CD8-positive, alpha-beta memory T cell (primary cell): Measurements from ENCODE around the gene PRSS50. TPM values are rescaled to one million over a fixed set of nuclear protein-coding genes. Genes with fewer than 3 reads are reported as not detected.

Source experiments
- CTCF ChIA-PET: fragments of 350-600 bp; sonication (Branson Sonifier 250); formaldehyde crosslinking; loops from one replicate; lab custom pipeline; 2021; ENCODE audit warnings: antibody characterized with exemption; lab: Charles Lee
- POLR2A ChIA-PET: fragments of 350-600 bp; sonication (Branson Sonifier 250); formaldehyde crosslinking; loops from one replicate; lab custom pipeline; 2021; ENCODE audit warnings: antibody characterized with exemption; lab: Charles Lee
- DNase-seq, 5 donors: peaks; one replicate each; pipeline versions ENCODE4 v3.0.0 to v3.0.0-alpha.2; 2020 to 2022; ENCODE audit warnings: mixed read lengths in 1 of 5
- H3K27ac ChIP-seq: one replicate; pipeline ENCODE4 v1.7.0; 2013; ENCODE audit warnings: low read depth, mild to moderate bottlenecking, low read length, moderate library complexity
- H3K27me3 ChIP-seq: 2 replicates; pipeline ENCODE4 v1.7.0; 2013; ENCODE audit warnings: low read length, mild to moderate bottlenecking; ENCODE audit not compliant: insufficient read depth, poor library complexity, severe bottlenecking
- H3K36me3 ChIP-seq: 2 replicates; pipeline ENCODE4 v1.7.0; 2013; ENCODE audit warnings: mild to moderate bottlenecking, low read length, moderate library complexity; ENCODE audit not compliant: insufficient read depth
- H3K4me1 ChIP-seq: 2 replicates; pipeline ENCODE4 v1.7.0; 2013; ENCODE audit warnings: mild to moderate bottlenecking, low read length, moderate library complexity; ENCODE audit not compliant: insufficient read depth
- H3K4me3 ChIP-seq: 2 replicates; pipeline ENCODE4 v1.7.0; 2013; ENCODE audit warnings: mild to moderate bottlenecking, low read length
- H3K9me3 ChIP-seq: 2 replicates; pipeline ENCODE4 v1.7.0; 2013; ENCODE audit warnings: mild to moderate bottlenecking, low read length
- H3K27ac Mint-ChIP-seq, 8 donors: one replicate each; pipeline ENCODE4 v1.8.0; 2020 to 2021; ENCODE audit warnings: mixed read lengths in 8 of 8, mild to moderate bottlenecking in 6 of 8, inconsistent platforms in 3 of 8, moderate library complexity in 3 of 8
- H3K27me3 Mint-ChIP-seq, 2 donors: one replicate each; pipeline ENCODE4 v1.8.0; 2020 to 2021; ENCODE audit warnings: mixed read lengths in 2 of 2, mild to moderate bottlenecking in 1 of 2, moderate library complexity in 1 of 2
- H3K36me3 Mint-ChIP-seq, 3 donors: one replicate each; pipeline ENCODE4 v1.8.0; 2020 to 2021; ENCODE audit warnings: mixed read lengths in 3 of 3, inconsistent platforms in 1 of 3, mild to moderate bottlenecking in 1 of 3
- H3K4me1 Mint-ChIP-seq, 3 donors: one replicate each; pipeline ENCODE4 v1.8.0; 2020 to 2021; ENCODE audit warnings: mixed read lengths in 3 of 3, inconsistent platforms in 1 of 3, mild to moderate bottlenecking in 1 of 3
- H3K4me3 Mint-ChIP-seq, 7 donors: one replicate each; pipeline ENCODE4 v1.8.0; 2020 to 2021; ENCODE audit warnings: mixed read lengths in 7 of 7, mild to moderate bottlenecking in 6 of 7, moderate library complexity in 4 of 7, inconsistent platforms in 2 of 7
- H3K9me3 Mint-ChIP-seq, 5 donors: one replicate each; pipeline ENCODE4 v1.8.0; 2020 to 2022; ENCODE audit warnings: mixed read lengths in 5 of 5, mild to moderate bottlenecking in 3 of 5, moderate library complexity in 2 of 5, inconsistent platforms in 1 of 5
- polyA plus RNA-seq: library from polyadenylated mRNA; unstranded; fragments of 300-500 nt; fragmentation: Illumina TruSeq; gene quantifications from one replicate; pipeline ENCODE4 v1.2.3, GENCODE V29; 2021
- total RNA-seq, 2 experiments: library from RNA; stranded (reverse); gene quantifications; one replicate each; pipeline ENCODE4 v1.2.3, GENCODE V29; 2021

The PRSS50 gene
- total and polyA plus RNA-seq, 3 experiments from 2014 or later, result 0.13 TPM; not detected in 2

GRCh38 chr3:46734773-46735172 is 17.1 kb upstream of the PRSS50 start:
- no peaks in the 10 kb centered on the region for H3K9me3 ChIP-seq
- H3K27ac Mint-ChIP-seq, result peak overlapping the region in 1 of 8 donors; percentile 51
- no peaks in the 10 kb centered on the region for H3K4me1 ChIP-seq
- H3K36me3 ChIP-seq, result no peaks in the 10 kb centered on the region
- H3K27me3 ChIP-seq, result no peaks in the 10 kb centered on the region
- no peaks in the 10 kb centered on the region for H3K36me3 Mint-ChIP-seq
- no peaks in the 10 kb centered on the region for H3K4me1 Mint-ChIP-seq
- H3K27me3 Mint-ChIP-seq, result peaks cover 2 to 22% of the 10 kb centered on the region in 2 donors
- H3K4me3 Mint-ChIP-seq, result no peak overlapping the region
- no peaks in the 10 kb centered on the region for H3K9me3 Mint-ChIP-seq
- no peak overlapping the region for H3K4me3 ChIP-seq
- no peak for DNase-seq
- ChIA-PET POLR2A (no interaction called here), CTCF (no interaction called here)
- H3K27ac ChIP-seq, result no peak overlapping the region

GRCh38 chr3:46733026-46733800 is 15.5 kb upstream of the PRSS50 start:
- Histone ChIP-seq H3K36me3 (no peaks in the 10 kb centered on the region), H3K27me3 (no peaks in the 10 kb centered on the region), H3K4me1 (no peaks in the 10 kb centered on the region), H3K4me3 (no peak overlapping the region), H3K9me3 (no peaks in the 10 kb centered on the region), H3K27ac (no peak overlapping the region)
- ChIA-PET CTCF (no interaction called here), POLR2A (no interaction called here)
- Mint-ChIP-seq H3K4me3 (no peak overlapping the region), H3K27me3 (peaks cover 7 to 22% of the 10 kb centered on the region in 2 donors), H3K9me3 (no peaks in the 10 kb centered on the region), H3K4me1 (no peaks in the 10 kb centered on the region), H3K27ac (no peak overlapping the region), H3K36me3 (no peaks in the 10 kb centered on the region)
- DNase-seq, result no peak

- ChIA-PET POLR2A (no interaction called here), CTCF (no interaction called here)
- no peaks in the 10 kb centered on the region for H3K4me1 Mint-ChIP-seq
- no peak for DNase-seq
- H3K36me3 Mint-ChIP-seq, result no peaks in the 10 kb centered on the region
- no peaks in the 10 kb centered on the region for H3K9me3 Mint-ChIP-seq
- Histone ChIP-seq H3K4me3 (no peak overlapping the region), H3K36me3 (no peaks in the 10 kb centered on the region), H3K27ac (no peak overlapping the region), H3K27me3 (no peaks in the 10 kb centered on the region), H3K9me3 (no peaks in the 10 kb centered on the region), H3K4me1 (no peaks in the 10 kb centered on the region)
- H3K27ac Mint-ChIP-seq, result no peak overlapping the region
- peaks cover 12 to 14% of the 10 kb centered on the region in 2 donors for H3K27me3 Mint-ChIP-seq
- H3K4me3 Mint-ChIP-seq, result no peak overlapping the region
These were observed 14.1 kb upstream of the PRSS50 start for GRCh38 chr3:46731795-46732194.

GRCh38 chr3:46730819-46731218 is 13.2 kb upstream of the PRSS50 start:
- no peak for DNase-seq
- no peaks in the 10 kb centered on the region for H3K4me1 Mint-ChIP-seq
- H3K27me3 Mint-ChIP-seq, result peaks cover 17 to 20% of the 10 kb centered on the region in 2 donors
- no peak overlapping the region for H3K27ac ChIP-seq
- H3K27ac Mint-ChIP-seq, result no peak overlapping the region
- no peaks in the 10 kb centered on the region for H3K4me1 ChIP-seq
- no peak overlapping the region for H3K4me3 Mint-ChIP-seq
- no peaks in the 10 kb centered on the region for H3K9me3 ChIP-seq
- no peaks in the 10 kb centered on the region for H3K27me3 ChIP-seq
- POLR2A ChIA-PET, result no interaction called here
- H3K4me3 ChIP-seq, result no peak overlapping the region
- H3K36me3 ChIP-seq, result no peaks in the 10 kb centered on the region
- no peaks in the 10 kb centered on the region for H3K36me3 Mint-ChIP-seq
- CTCF ChIA-PET, result no interaction called here
- no peaks in the 10 kb centered on the region for H3K9me3 Mint-ChIP-seq

- POLR2A ChIA-PET, result no interaction called here
- no peaks in the 10 kb centered on the region for H3K9me3 Mint-ChIP-seq
- Histone ChIP-seq H3K4me3 (no peak overlapping the region), H3K36me3 (no peaks in the 10 kb centered on the region), H3K27me3 (no peaks in the 10 kb centered on the region), H3K4me1 (no peaks in the 10 kb centered on the region), H3K9me3 (no peaks in the 10 kb centered on the region), H3K27ac (no peak overlapping the region)
- no peak overlapping the region for H3K4me3 Mint-ChIP-seq
- no peak overlapping the region for H3K27ac Mint-ChIP-seq
- peaks cover 17 to 24% of the 10 kb centered on the region in 2 donors for H3K27me3 Mint-ChIP-seq
- no peaks in the 10 kb centered on the region for H3K4me1 Mint-ChIP-seq
- no peak for DNase-seq
- no peaks in the 10 kb centered on the region for H3K36me3 Mint-ChIP-seq
- CTCF ChIA-PET, result no interaction called here
These were observed 11.4 kb upstream of the PRSS50 start for GRCh38 chr3:46729038-46729437.

GRCh38 chr3:46725621-46726314 is 8.1 kb upstream of the PRSS50 start:
- Mint-ChIP-seq H3K36me3 (no peaks in the 10 kb centered on the region), H3K4me1 (no peaks in the 10 kb centered on the region), H3K27me3 (peaks cover 21 to 27% of the 10 kb centered on the region in 2 donors), H3K4me3 (no peak overlapping the region), H3K27ac (no peak overlapping the region), H3K9me3 (peaks cover 0 to 4% (median 0%) of the 10 kb centered on the region in 5 donors)
- POLR2A ChIA-PET, result no interaction called here
- Histone ChIP-seq H3K9me3 (no peaks in the 10 kb centered on the region), H3K36me3 (no peaks in the 10 kb centered on the region), H3K4me3 (no peak overlapping the region), H3K4me1 (no peaks in the 10 kb centered on the region), H3K27ac (no peak overlapping the region), H3K27me3 (no peaks in the 10 kb centered on the region)
- no peak for DNase-seq
- CTCF ChIA-PET, result no interaction called here

GRCh38 chr3:46724424-46724823 is 6.8 kb upstream of the PRSS50 start:
- POLR2A ChIA-PET, result no interaction called here
- DNase-seq, result no peak

GRCh38 chr3:46722443-46722842 is 4.8 kb upstream of the PRSS50 start:
- Mint-ChIP-seq H3K4me1 (no peaks in the 10 kb centered on the region), H3K27me3 (peaks cover 31 to 47% of the 10 kb centered on the region in 2 donors), H3K27ac (no peak overlapping the region), H3K36me3 (no peaks in the 10 kb centered on the region), H3K4me3 (no peak overlapping the region), H3K9me3 (peaks cover 0 to 5% (median 0%) of the 10 kb centered on the region in 5 donors)
- POLR2A ChIA-PET, result no interaction called here
- no peak overlapping the region for H3K4me3 ChIP-seq
- no peaks in the 10 kb centered on the region for H3K27me3 ChIP-seq
- no peak for DNase-seq
- CTCF ChIA-PET, result interaction anchor here (0.6 kb wide), 1 partner anchor 478 kb away, joined by 3 read pairs; no protein-coding TSS in a partner anchor
- no peaks in the 10 kb centered on the region for H3K9me3 ChIP-seq
- no peaks in the 10 kb centered on the region for H3K4me1 ChIP-seq
- no peak overlapping the region for H3K27ac ChIP-seq
- no peaks in the 10 kb centered on the region for H3K36me3 ChIP-seq

More at GRCh38 chr3:46724424-46724823, 6.8 kb upstream of the PRSS50 start:
- CTCF ChIA-PET, result interaction anchor here (1.2 kb wide), 1 partner anchor 19 kb away, joined by 3 read pairs; no protein-coding TSS in a partner anchor
- Histone ChIP-seq H3K4me1 (no peaks in the 10 kb centered on the region), H3K4me3 (no peak overlapping the region), H3K27me3 (no peaks in the 10 kb centered on the region), H3K27ac (no peak overlapping the region), H3K36me3 (no peaks in the 10 kb centered on the region), H3K9me3 (no peaks in the 10 kb centered on the region)
- Mint-ChIP-seq H3K4me1 (no peaks in the 10 kb centered on the region), H3K36me3 (no peaks in the 10 kb centered on the region), H3K27ac (no peak overlapping the region), H3K27me3 (peaks cover 22 to 33% of the 10 kb centered on the region in 2 donors), H3K9me3 (peaks cover 0 to 4% (median 0%) of the 10 kb centered on the region in 5 donors), H3K4me3 (no peak overlapping the region)
